Spleen (tissue), 11 donors: ENCODE results near the gene BCKDK. TPM values are rescaled to one million over a fixed set of nuclear protein-coding genes. Genes with fewer than 3 reads are reported as not detected.

Experiments
- DNase-seq: peaks from one replicate; pipeline ENCODE4 v3.0.0-alpha.2; 2020
- H3K27ac ChIP-seq, 8 donors: fragments of 200-600 bp; sonication (generic) in 7 of 8; 1 replicate in 4 of 8; 2 replicates in 4 of 8; pipeline versions ENCODE4 v1.5.0 to v1.8.0; 2016 to 2021; ENCODE audit warnings: inconsistent platforms in 4 of 8, mild to moderate bottlenecking in 4 of 8, moderate library complexity in 1 of 8
- H3K27me3 ChIP-seq, 7 donors: fragments of 200-600 bp; sonication (generic) in 6 of 7; replicated peaks in 1 of 7; 1 replicate in 4 of 7; 2 replicates in 3 of 7; pipeline versions ENCODE4 v1.5.0 to v1.8.0; 2016 to 2021; ENCODE audit warnings: inconsistent platforms in 3 of 7, mild to moderate bottlenecking in 1 of 7
- H3K36me3 ChIP-seq, 6 donors: fragments of 200-600 bp; sonication (generic) in 5 of 6; 1 replicate in 4 of 6; 2 replicates in 2 of 6; pipeline versions ENCODE4 v1.5.0 to v1.8.0; 2016 to 2021; ENCODE audit warnings: inconsistent platforms in 2 of 6
- H3K4me1 ChIP-seq, 6 donors: fragments of 200-600 bp; sonication (generic) in 5 of 6; 1 replicate in 3 of 6; 2 replicates in 3 of 6; pipeline versions ENCODE4 v1.5.0 to v1.8.0; 2016 to 2021; ENCODE audit warnings: inconsistent platforms in 3 of 6
- H3K4me3 ChIP-seq, 8 donors: fragments of 200-600 bp; sonication (generic) in 7 of 8; 1 replicate in 4 of 8; 2 replicates in 4 of 8; pipeline versions ENCODE4 v1.5.0 to v1.8.0; 2016 to 2021; ENCODE audit warnings: inconsistent platforms in 4 of 8, mild to moderate bottlenecking in 4 of 8, moderate library complexity in 2 of 8
- H3K9me3 ChIP-seq, 8 donors: fragments of 200-600 bp; sonication (generic) in 7 of 8; 1 replicate in 4 of 8; 2 replicates in 4 of 8; pipeline versions ENCODE4 v1.5.0 to v1.8.0; 2016 to 2021; ENCODE audit warnings: inconsistent platforms in 4 of 8
- CTCF ChIP-seq, 11 experiments: fragments of 200-600 bp in 7 of 11; fragments of 450-650 bp in 4 of 11; sonication (generic) in 4 of 11; IDR thresholded peaks in 8 of 11; conservative IDR thresholded peaks in 3 of 11; 1 replicate in 7 of 11; 2 replicates in 4 of 11; pipeline versions ENCODE4 v1.4.0 to v1.8.0; 2016 to 2021; ENCODE audit warnings: antibody characterized with exemption in 11 of 11, inconsistent platforms in 4 of 11, mild to moderate bottlenecking in 1 of 11
- POLR2A ChIP-seq, 3 donors: fragments of 450-650 bp; IDR thresholded peaks; one replicate each; pipeline ENCODE4 v1.5.1; 2017; ENCODE audit warnings: antibody characterized with exemption in 3 of 3, mild to moderate bottlenecking in 1 of 3
- POLR2AphosphoS5 ChIP-seq, 3 donors: sonication (generic); formaldehyde crosslinking; IDR thresholded peaks; one replicate each; pipeline ENCODE4 v1.5.1; 2017; ENCODE audit warnings: antibody characterized with exemption in 3 of 3
- WGBS, 5 donors: extraction: QIAGEN DNeasy Blood & Tissue Kit in 3 of 5; methylation state at CpG; one replicate each; pipeline versions ENCODE4 v1.1.5 to v1.1.7; 2013 to 2018; 5-methylcytosine and 5-hydroxymethylcytosine counted together
- intact Hi-C: fragments of 100-400 bp; cut with DNase I; formaldehyde crosslinking; loops from one replicate; pipeline ENCODE4 v1.15.0; 2023; ENCODE audit warnings: low total_unique reads
- polyA plus RNA-seq, 3 donors: library from polyadenylated mRNA; stranded (reverse); fragments of 200-250 nt; gene quantifications; one replicate each; pipeline ENCODE4 v1.2.1, GENCODE V29; 2013
- total RNA-seq, 7 donors: library from RNA; depleted of rRNA in 3 of 7; stranded (reverse); fragments of >200 nt in 3 of 7; fragmentation: NEBNext Ultra II Directional in 4 of 7; extraction: Animal tissue kit (Norgen Biotek cat#: 25700) in 4 of 7; gene quantifications; one replicate each; pipeline versions ENCODE4 v1.1.0 to v1.2.1, GENCODE V29; 2016 to 2021
- donor health status: healthy with polysubstance abuse.
- donor health status: DM: no; HTN: no; CAD: no; lungs with moderate emphysema.
- donor health status: DM: no; HTN: no; CAD: no.
- donor health status: Bipolar disorder and iron deficiency.
- donor health status: healthy.
- donor health status: DM: no; HTN: no; CAD: no.
- donor health status: DM: yes; HTN: yes; CAD: no.

Gene BCKDK
- total and polyA plus RNA-seq, 10 donors = 15.0 to 55.7 (median 39.0) TPM

GRCh38 chr16:31081428-31082351, 26.5 kb upstream of the BCKDK start:
- H3K36me3 ChIP-seq = peaks cover 0 to 100% (median 80%) of the 10 kb centered on the region in 6 donors
- DNase-seq = peak; percentile 70
- no peak overlapping the region for H3K27ac ChIP-seq
- no peaks in the 10 kb centered on the region for H3K9me3 ChIP-seq
- peaks cover 0 to 69% (median 24%) of the 10 kb centered on the region in 6 donors for H3K4me1 ChIP-seq
- peak in 1 of 3 donors; percentile 61 for TF ChIP-seq POLR2AphosphoS5 (IDR thresholded peaks at IDR 0.05)
- no peak for TF ChIP-seq POLR2A (IDR thresholded peaks at IDR 0.05)
- no peak for TF ChIP-seq CTCF (IDR thresholded peaks at IDR 0.05 in 8 of 11, conservative IDR thresholded peaks at IDR 0.05 in 3 of 11)
- intact Hi-C loops = no loop called here
- no peak overlapping the region for H3K4me3 ChIP-seq
- H3K27me3 ChIP-seq = no peaks in the 10 kb centered on the region
- 84 to 93% (median 88%) methylated on average over 26 of the region's 26 CpGs for WGBS, 5 donors

GRCh38 chr16:31082368-31083045, 25.7 kb upstream of the BCKDK start:
- peaks cover 0 to 62% (median 23%) of the 10 kb centered on the region in 6 donors for H3K4me1 ChIP-seq
- H3K9me3 ChIP-seq = no peaks in the 10 kb centered on the region
- TF ChIP-seq POLR2A (IDR thresholded peaks at IDR 0.05) = no peak
- peak in 1 of 3 donors; percentile 51 for TF ChIP-seq POLR2AphosphoS5 (IDR thresholded peaks at IDR 0.05)
- DNase-seq = peak; percentile 57
- H3K27ac ChIP-seq = no peak overlapping the region
- no peak overlapping the region for H3K4me3 ChIP-seq
- H3K27me3 ChIP-seq = no peaks in the 10 kb centered on the region
- H3K36me3 ChIP-seq = peaks cover 0 to 100% (median 72%) of the 10 kb centered on the region in 6 donors
- WGBS, 5 donors = 86 to 92% (median 88%) methylated on average over 14 of the region's 14 CpGs
- intact Hi-C loops = no loop called here

- Histone ChIP-seq H3K4me3 (no peak overlapping the region), H3K36me3 (peaks cover 0 to 100% (median 66%) of the 10 kb centered on the region in 6 donors), H3K4me1 (peaks cover 0 to 56% (median 23%) of the 10 kb centered on the region in 6 donors), H3K27ac (no peak overlapping the region), H3K27me3 (no peaks in the 10 kb centered on the region), H3K9me3 (no peaks in the 10 kb centered on the region)
- TF ChIP-seq POLR2A (IDR thresholded peaks at IDR 0.05) (no peak), POLR2AphosphoS5 (IDR thresholded peaks at IDR 0.05) (peak in 1 of 3 donors; percentile 2)
- DNase-seq = no peak
- intact Hi-C loops = no loop called here
- 64 to 80% (median 65%) methylated on average over 9 of the region's 9 CpGs for WGBS, 5 donors
These were observed 25.1 kb upstream of the BCKDK start for GRCh38 chr16:31083081-31083480.

GRCh38 chr16:31083556-31083955, 24.6 kb upstream of the BCKDK start:
- DNase-seq = peak; percentile 50
- 65 to 81% (median 74%) methylated on average over 5 of the region's 5 CpGs for WGBS, 5 donors
- Histone ChIP-seq H3K9me3 (no peaks in the 10 kb centered on the region), H3K36me3 (peaks cover 0 to 99% (median 62%) of the 10 kb centered on the region in 6 donors), H3K4me3 (no peak overlapping the region), H3K27me3 (no peaks in the 10 kb centered on the region), H3K4me1 (peaks cover 0 to 51% (median 22%) of the 10 kb centered on the region in 6 donors), H3K27ac (no peak overlapping the region)
- intact Hi-C loops = no loop called here
- TF ChIP-seq POLR2AphosphoS5 (IDR thresholded peaks at IDR 0.05) (peak in 1 of 3 donors; percentile 4), POLR2A (IDR thresholded peaks at IDR 0.05) (no peak), CTCF (IDR thresholded peaks at IDR 0.05 in 8 of 11, conservative IDR thresholded peaks at IDR 0.05 in 3 of 11) (no peak)
